HCT116 (cell line): ENCODE measurements around the gene UCKL1. TPM values are rescaled to one million over a fixed set of nuclear protein-coding genes. Genes with fewer than 3 reads are reported as not detected.

Source experiments
- ATAC-seq: fragments of 200-7000 bp; cut with Tn5 transposase; 2 replicates; pipeline ENCODE4 v1.9.1; 2020; ENCODE audit warnings: mild to moderate bottlenecking, moderate library complexity
- BruUV-seq: library from RNA; stranded (reverse); fragments of 400-500 nt; replicated peaks from 2 replicates; lab custom pipeline; 2021; lab: Mats Ljungman, UMichigan
- CTCF ChIA-PET: fragments of 300-600 bp; sonication (Branson Sonifier 250); formaldehyde crosslinking; loops from one replicate; lab custom pipeline; 2021; ENCODE audit warnings: antibody characterized with exemption; lab: Charles Lee
- POLR2A ChIA-PET: fragments of 300-600, 350-600 bp; sonication (Branson Sonifier 250); formaldehyde crosslinking; loops from one replicate; lab custom pipeline; 2021; ENCODE audit warnings: antibody characterized with exemption; lab: Charles Lee
- RAD21 ChIA-PET, 2 experiments: fragments of 300-600 bp; sonication (Branson Sonifier 250); formaldehyde crosslinking; loops; one replicate each; lab custom pipeline; 2023; ENCODE audit warnings: low total read pairs in 2 of 2; ENCODE audit not compliant: uncharacterized antibody in 2 of 2, unreplicated experiment in 2 of 2, low non-redundant PET in 1 of 2; lab: Charles Lee
- DNase-seq: peaks from one replicate; pipeline ENCODE4 v3.0.0-alpha.2; 2010; ENCODE audit warnings: low read depth, low spot score
- H2AFZ ChIP-seq: fragments of 200-600 bp; shearing (Covaris generic), sonication (generic); 2 replicates; pipeline ENCODE4 v1.6.1; 2017; ENCODE audit warnings: low read depth, mixed run types, mixed read lengths, antibody characterized with exemption, low read length; ENCODE audit not compliant: poor library complexity, severe bottlenecking
- H3K27ac ChIP-seq: 2 replicates; pipeline ENCODE4 v1.5.1; 2012; ENCODE audit warnings: low read depth, low read length
- H3K27me3 ChIP-seq: fragments of 200-600 bp; sonication (generic); 2 replicates; pipeline ENCODE4 v1.6.1; 2016; ENCODE audit warnings: mixed run types, low read length, mixed read lengths; ENCODE audit not compliant: insufficient read depth
- H3K36me3 ChIP-seq, 2 experiments: fragments of 200-500 bp in 1 of 2; fragments of 200-600 bp in 1 of 2; sonication (Bioruptor generic) in 1 of 2; sonication (generic) in 1 of 2; 2 replicates each; pipeline versions ENCODE4 v1.5.1 to v1.6.1; 2014 to 2016; ENCODE audit warnings: low read length in 2 of 2, inconsistent platforms in 1 of 2, mixed read lengths in 1 of 2, mixed run types in 1 of 2; ENCODE audit not compliant: insufficient read depth in 2 of 2, control insufficient read depth in 1 of 2
- H3K4me1 ChIP-seq, 2 experiments: fragments of 200-600 bp in 1 of 2; sonication (generic) in 1 of 2; 2 replicates each; pipeline versions ENCODE4 v1.5.1 to v1.6.1; 2012 to 2017; ENCODE audit warnings: low read length in 2 of 2, inconsistent platforms in 1 of 2, mild to moderate bottlenecking in 1 of 2, mixed read lengths in 1 of 2, mixed run types in 1 of 2, moderate library complexity in 1 of 2; ENCODE audit not compliant: insufficient read depth in 2 of 2, control insufficient read depth in 1 of 2
- H3K4me2 ChIP-seq: fragments of 200-600 bp; sonication (generic); 2 replicates; pipeline ENCODE4 v1.6.1; 2017; ENCODE audit warnings: mixed run types, low read length, mixed read lengths
- H3K4me3 ChIP-seq, 2 experiments: fragments of 200-600 bp in 1 of 2; sonication (generic) in 1 of 2; replicated peaks in 1 of 2; 2 replicates each; pipeline ENCODE4 v1.5.1; 2011 to 2016; ENCODE audit warnings: low read length in 2 of 2, control low read depth in 1 of 2, low read depth in 1 of 2, mild to moderate bottlenecking in 1 of 2, mixed read lengths in 1 of 2, mixed run types in 1 of 2
- H3K79me2 ChIP-seq: fragments of 200-600 bp; sonication (generic); 2 replicates; pipeline ENCODE4 v1.6.1; 2017; ENCODE audit warnings: mild to moderate bottlenecking, mixed run types, low read length, moderate library complexity, mixed read lengths; ENCODE audit not compliant: insufficient read depth
- H3K9ac ChIP-seq: fragments of 200-600 bp; sonication (generic); 2 replicates; pipeline ENCODE4 v1.6.1; 2016; ENCODE audit warnings: low read length, mixed read lengths
- H3K9me2 ChIP-seq: fragments of 200-600 bp; sonication (generic), shearing (Covaris generic); 2 replicates; pipeline ENCODE4 v1.6.1; 2017; ENCODE audit warnings: mixed run types, mild to moderate bottlenecking, moderate library complexity; ENCODE audit not compliant: insufficient read depth
- H3K9me3 ChIP-seq, 2 experiments: fragments of 200-500 bp in 1 of 2; fragments of 200-600 bp in 1 of 2; sonication (Bioruptor generic) in 1 of 2; sonication (generic) in 1 of 2; 2 replicates each; pipeline ENCODE4 v1.6.1; 2014 to 2017; ENCODE audit warnings: low read length in 2 of 2, mixed read lengths in 2 of 2, inconsistent platforms in 1 of 2, low read depth in 1 of 2, mild to moderate bottlenecking in 1 of 2, mixed run types in 1 of 2, moderate library complexity in 1 of 2; ENCODE audit not compliant: control insufficient read depth in 1 of 2, insufficient read depth in 1 of 2
- H4K20me1 ChIP-seq: fragments of 200-600 bp; sonication (generic), shearing (Covaris generic); 2 replicates; pipeline ENCODE4 v1.6.1; 2017; ENCODE audit warnings: mixed run types, mild to moderate bottlenecking, moderate library complexity; ENCODE audit not compliant: insufficient read depth
- ATF3 ChIP-seq: IDR thresholded peaks from 2 replicates; pipeline ENCODE4 v1.6.1; 2012
- CTCF ChIP-seq, 3 experiments: fragments of 200-600 bp in 1 of 3; sonication (generic) in 1 of 3; IDR thresholded peaks in 2 of 3; conservative IDR thresholded peaks in 1 of 3; 2 replicates each; pipeline ENCODE4 v1.5.1; 2012 to 2017; ENCODE audit warnings: low read depth in 2 of 3, low read length in 2 of 3, antibody characterized with exemption in 1 of 3, borderline replicate concordance in 1 of 3, control low read depth in 1 of 3, mild to moderate bottlenecking in 1 of 3, mixed read lengths in 1 of 3, mixed run types in 1 of 3, moderate library complexity in 1 of 3; ENCODE audit not compliant: insufficient read depth in 1 of 3
- EGR1 ChIP-seq: IDR thresholded peaks from 2 replicates; pipeline ENCODE4 v1.6.1; 2012; ENCODE audit warnings: low read depth
- ELF1 ChIP-seq: IDR thresholded peaks from 2 replicates; pipeline ENCODE4 v1.6.1; 2012; ENCODE audit warnings: low read depth, borderline replicate concordance
- EZH2 ChIP-seq: fragments of 200-600 bp; sonication (generic); IDR thresholded peaks from 2 replicates; pipeline ENCODE4 v1.6.1; 2017; ENCODE audit warnings: antibody characterized with exemption, mixed run types
- EZH2phosphoT487 ChIP-seq: fragments of 200-600 bp; IDR thresholded peaks from 2 replicates; pipeline ENCODE4 v1.6.1; 2018; ENCODE audit warnings: antibody characterized with exemption, borderline replicate concordance
- FOSL1 ChIP-seq: IDR thresholded peaks from 2 replicates; pipeline ENCODE4 v1.6.1; 2012; ENCODE audit warnings: low read depth
- JUND ChIP-seq: IDR thresholded peaks from 2 replicates; pipeline ENCODE4 v1.6.1; 2012
- MAX ChIP-seq: IDR thresholded peaks from 2 replicates; pipeline ENCODE4 v1.6.1; 2012
- POLR2A ChIP-seq: IDR thresholded peaks from 2 replicates; pipeline ENCODE4 v1.7.0; 2011; ENCODE audit warnings: borderline replicate concordance; ENCODE audit not compliant: insufficient read depth, insufficient read length; ENCODE audit errors: extremely low read depth
- POLR2AphosphoS5 ChIP-seq: IDR thresholded peaks from 2 replicates; pipeline ENCODE4 v1.6.1; 2011; ENCODE audit warnings: mild to moderate bottlenecking, low read depth, low read length, moderate library complexity
- REST ChIP-seq: IDR thresholded peaks from 2 replicates; pipeline ENCODE4 v1.6.1; 2012; ENCODE audit warnings: low read depth
- SP1 ChIP-seq: IDR thresholded peaks from 2 replicates; pipeline ENCODE4 v1.6.1; 2012; ENCODE audit warnings: low read depth
- SRF ChIP-seq: IDR thresholded peaks from 2 replicates; pipeline ENCODE4 v1.6.1; 2012; ENCODE audit warnings: low read depth
- TCF7L2 ChIP-seq: IDR thresholded peaks from 2 replicates; pipeline ENCODE4 v1.7.0; 2011; ENCODE audit warnings: borderline replicate concordance, inconsistent platforms; ENCODE audit not compliant: insufficient read depth, insufficient read length; ENCODE audit errors: extremely low read depth
- YY1 ChIP-seq: IDR thresholded peaks from 2 replicates; pipeline ENCODE4 v1.6.1; 2011; ENCODE audit warnings: low read length, low read depth, moderate library complexity, mild to moderate bottlenecking; ENCODE audit not compliant: insufficient replicate concordance; ENCODE audit errors: extremely low read depth
- ZBTB33 ChIP-seq: IDR thresholded peaks from 2 replicates; pipeline ENCODE4 v1.6.1; 2011; ENCODE audit warnings: mild to moderate bottlenecking, low read length, moderate library complexity; ENCODE audit not compliant: insufficient replicate concordance; ENCODE audit errors: extremely low read depth
- ZFX ChIP-seq: fragments of 450-650 bp; IDR thresholded peaks from 2 replicates; pipeline ENCODE4 v1.6.1; 2017
- ZNF274 ChIP-seq: fragments of 200-500 bp; sonication (Bioruptor generic); IDR thresholded peaks from 2 replicates; pipeline ENCODE4 v1.6.1; 2014; ENCODE audit warnings: mild to moderate bottlenecking, low read depth, low read length, inconsistent platforms
- intact Hi-C: fragments of 100-400 bp; cut with micrococcal nuclease; formaldehyde crosslinking; loops from 2 replicates; pipeline ENCODE4 v1.10.0; 2022
- total RNA-seq: library from RNA; stranded (reverse); gene quantifications from one replicate; pipeline ENCODE4 v1.2.1, GENCODE V29; 2021; ENCODE audit not compliant: unreplicated experiment

UCKL1 gene
- total RNA-seq, 1 experiment from 2014 or later: 54.2 TPM

GRCh38 chr20:63929071-63929470 is 27.1 kb downstream of the UCKL1 start:
- Histone ChIP-seq H3K4me1 (no peaks in the 10 kb centered on the region), H3K27me3 (no peaks in the 10 kb centered on the region), H3K27ac (no peak overlapping the region), H3K4me3 (no peak overlapping the region), H2AFZ (no peak overlapping the region), H3K79me2 (peaks cover 43% of the 10 kb centered on the region), H3K9me3 (no peaks in the 10 kb centered on the region)
- RAD21 ChIA-PET: no interaction called here
- CTCF ChIA-PET: no interaction called here
- BruUV-seq: no TSS peak
- no peak for DNase-seq
- intact Hi-C loops: no loop called here
- no peak for ATAC-seq
- TF ChIP-seq SRF: no peak
- no peak for TF ChIP-seq SP1
- TF ChIP-seq TCF7L2: no peak
- TF ChIP-seq EGR1: no peak
- no peak for TF ChIP-seq FOSL1
- TF ChIP-seq YY1: no peak
- no peak for TF ChIP-seq REST
- no peak for TF ChIP-seq EZH2
- no peak for TF ChIP-seq ELF1
- TF ChIP-seq CTCF (IDR thresholded peaks at IDR 0.05 in 2 of 3, conservative IDR thresholded peaks at IDR 0.05 in 1 of 3; ENCODE audit: borderline replicate concordance in 1 of 3, insufficient read depth in 1 of 3, low read depth in 2 of 3, low read length in 2 of 3): no peak
- TF ChIP-seq ZBTB33: no peak
- no peak for TF ChIP-seq ZFX
- TF ChIP-seq ATF3: no peak
- no peak for TF ChIP-seq JUND
- no peak for TF ChIP-seq EZH2phosphoT487
- no peak for TF ChIP-seq MAX
- TF ChIP-seq ZNF274: no peak
- no peak for TF ChIP-seq POLR2A
- TF ChIP-seq POLR2AphosphoS5: no peak
- TF ChIP-seq, all 23 proteins: peak for 0
- no peaks in the 10 kb centered on the region for H4K20me1 ChIP-seq
- H3K9ac ChIP-seq: no peak overlapping the region
- POLR2A ChIA-PET: no interaction called here
- no peaks in the 10 kb centered on the region for H3K9me2 ChIP-seq
- H3K36me3 ChIP-seq: peaks cover 30 to 34% of the 10 kb centered on the region in 2 experiments
- no peak overlapping the region for H3K4me2 ChIP-seq
